GM12878 (cell line): ENCODE measurements around the gene CYP4F11. TPM values are rescaled to one million over a fixed set of nuclear protein-coding genes. Genes with fewer than 3 reads are reported as not detected.

Experiments
- ATAC-seq: fragments of 200-7000 bp; cut with Tn5 transposase; 3 replicates; pipeline ENCODE4 v1.9.1; 2020; ENCODE audit warnings: mild to moderate bottlenecking, moderate library complexity
- BruUV-seq: library from RNA; stranded (reverse); fragments of 400-500 nt; replicated peaks from 2 replicates; lab custom pipeline; 2021; lab: Mats Ljungman, UMichigan
- CTCF ChIA-PET: fragments of 300-600 bp; sonication (Branson Sonifier 250); formaldehyde crosslinking; extraction: SDS; loops from one replicate; lab custom pipeline; 2021; ENCODE audit warnings: inconsistent platforms; lab: Yijun Ruan, JAX
- POLR2A ChIA-PET: fragments of 350-600 bp; formaldehyde crosslinking; extraction: SDS; loops from one replicate; lab custom pipeline; 2021; ENCODE audit warnings: inconsistent platforms; lab: Charles Lee
- RAD21 ChIA-PET: fragments of 300-600 bp; sonication (Branson Sonifier 250); formaldehyde crosslinking; loops from one replicate; lab custom pipeline; 2023; ENCODE audit warnings: antibody characterized with exemption; ENCODE audit not compliant: unreplicated experiment; lab: Charles Lee
- SMC1A ChIA-PET: fragments of 300-600 bp; sonication (Branson Sonifier 250); formaldehyde crosslinking; loops from one replicate; lab custom pipeline; 2023; ENCODE audit not compliant: unreplicated experiment, uncharacterized antibody; lab: Charles Lee
- DNase-seq: peaks from one replicate; pipeline ENCODE4 v3.0.0-alpha.2; 2011; ENCODE audit warnings: low read depth, low spot score
- FAIRE-seq: peaks from 3 replicates; lab custom pipeline; 2011; peaks lifted over from hg19 to GRCh38; lab: Jason Lieb, UNC
- H2AFZ ChIP-seq: 2 replicates; pipeline ENCODE4 v1.6.0; 2011; ENCODE audit warnings: low read depth, low read length, control low read depth; ENCODE audit not compliant: control insufficient read depth
- H3K27ac ChIP-seq: 2 replicates; pipeline ENCODE4 v1.5.1; 2011; ENCODE audit warnings: control low read depth; ENCODE audit not compliant: control insufficient read depth, insufficient read depth
- H3K27me3 ChIP-seq, 2 experiments: replicated peaks in 1 of 2; 2 replicates each; pipeline versions ENCODE4 v1.6.0 to v1.6.1; 2011; ENCODE audit warnings: low read length in 1 of 2; ENCODE audit not compliant: control insufficient read depth in 2 of 2, insufficient read depth in 2 of 2
- H3K36me3 ChIP-seq, 2 experiments: 2 replicates each; pipeline ENCODE4 v1.5.1; 2011; ENCODE audit warnings: low read length in 1 of 2; ENCODE audit not compliant: control insufficient read depth in 2 of 2, insufficient read depth in 2 of 2
- H3K4me1 ChIP-seq: 2 replicates; pipeline ENCODE4 v1.6.1; 2011; ENCODE audit warnings: mild to moderate bottlenecking, low read length, moderate library complexity, mixed read lengths; ENCODE audit not compliant: control insufficient read depth, insufficient read depth
- H3K4me2 ChIP-seq: 2 replicates; pipeline ENCODE4 v1.6.0; 2011; ENCODE audit warnings: control low read depth; ENCODE audit not compliant: control insufficient read depth, insufficient read depth
- H3K4me3 ChIP-seq: fragments of 200-600 bp; sonication (generic); 2 replicates; pipeline ENCODE4 v1.5.1; 2016
- H3K79me2 ChIP-seq: 2 replicates; pipeline ENCODE4 v1.6.0; 2011; ENCODE audit warnings: low read length; ENCODE audit not compliant: control insufficient read depth, insufficient read depth
- H3K9ac ChIP-seq: 2 replicates; pipeline ENCODE4 v1.8.0; 2011; ENCODE audit warnings: low read length, control low read depth, mixed read lengths; ENCODE audit not compliant: control insufficient read depth, insufficient read depth
- H3K9me3 ChIP-seq: replicated peaks from 3 replicates; pipeline ENCODE4 v1.5.1; 2011; ENCODE audit warnings: mild to moderate bottlenecking, low read length; ENCODE audit not compliant: control insufficient read depth, insufficient read depth
- H4K20me1 ChIP-seq: 2 replicates; pipeline ENCODE4 v1.6.0; 2011; ENCODE audit not compliant: control insufficient read depth, insufficient read depth
- BMI1 ChIP-seq: fragments of 450-650 bp; IDR thresholded peaks from 2 replicates; pipeline ENCODE4 v1.6.1; 2016; ENCODE audit warnings: mild to moderate bottlenecking, moderate library complexity, borderline replicate concordance
- CREM ChIP-seq: IDR thresholded peaks from 2 replicates; pipeline ENCODE4 v1.6.1; 2014; ENCODE audit warnings: antibody characterized with exemption, low read depth
- JUNB ChIP-seq: IDR thresholded peaks from 2 replicates; pipeline ENCODE4 v1.6.1; 2016; ENCODE audit warnings: antibody characterized with exemption, mild to moderate bottlenecking
- NRF1 ChIP-seq: conservative IDR thresholded peaks from 2 replicates; pipeline ENCODE4 v1.6.1; 2011; ENCODE audit warnings: mild to moderate bottlenecking, low read depth, low read length, improper control_type of control experiment
- PBX3 ChIP-seq: IDR thresholded peaks from 2 replicates; pipeline ENCODE4 v1.6.1; 2011; ENCODE audit warnings: mild to moderate bottlenecking, low read depth, low read length, moderate library complexity; ENCODE audit not compliant: insufficient replicate concordance
- POU2F2 ChIP-seq: IDR thresholded peaks from 3 replicates; pipeline ENCODE4 v1.6.1; 2011; ENCODE audit warnings: low read depth, mild to moderate bottlenecking, low read length, borderline replicate concordance
- SMARCA5 ChIP-seq: fragments of 450-650 bp; IDR thresholded peaks from 2 replicates; pipeline ENCODE4 v1.6.1; 2017; ENCODE audit warnings: mild to moderate bottlenecking
- SMC3 ChIP-seq: IDR thresholded peaks from 2 replicates; pipeline ENCODE4 v1.6.1; 2011; ENCODE audit warnings: low read length, improper control_type of control experiment, borderline replicate concordance
- WGBS: methylation state at CpG from one replicate; pipeline ENCODE4 v1.1.6; 2016; ENCODE audit warnings: low lambda C conversion rate; ENCODE audit not compliant: insufficient replicate concordance, insufficient coverage; ENCODE audit errors: missing lambda C conversion rate; 5-methylcytosine and 5-hydroxymethylcytosine counted together
- in situ Hi-C: fragments of 300-500 bp; cut with MboI; formaldehyde crosslinking; loops from 9 replicates; pipeline ENCODE4 v1.14.3; 2018; ENCODE audit warnings: mixed read lengths
- intact Hi-C: fragments of 100-400 bp; cut with micrococcal nuclease; formaldehyde crosslinking; loops from one replicate; pipeline ENCODE4 v1.14.2; 2022; ENCODE audit not compliant: unreplicated experiment
- polyA plus RNA-seq, 11 experiments: library from polyadenylated mRNA; depleted of rRNA in 4 of 11; unstranded in 6 of 11; stranded (reverse) in 5 of 11; fragments of >200 nt; fragmentation: Nextera tagmentation in 4 of 11; fragmentation: Illumina TruSeq in 1 of 11; extraction: Ambion mirVana in 4 of 11; extraction: Trizol in 1 of 11; gene quantifications; 1 replicate in 1 of 11; 2 replicates in 10 of 11; pipeline versions ENCODE4 v1.2.1 to v1.2.3, GENCODE V29; 2011 to 2016; ENCODE audit warnings: inconsistent platforms in 2 of 11, missing spikeins in 2 of 11, low read depth in 1 of 11
- small RNA-seq: library from RNA; depleted of rRNA; stranded (forward); fragments of <200 nt; gene quantifications from one replicate; pipeline ENCODE3, GENCODE V24; 2014
- total RNA-seq, 4 experiments: library from RNA; depleted of rRNA in 3 of 4; stranded (reverse); fragments of >200 nt in 3 of 4; fragmentation: Illumina TruSeq in 1 of 4; extraction: Trizol in 1 of 4; gene quantifications; 2 replicates each; pipeline versions ENCODE4 v1.2.1 to v1.2.3, GENCODE V29; 2013 to 2021

CYP4F11 gene
- total and polyA plus RNA-seq, 10 of the 15 experiments (the other 5 are each of a cell fraction or from before 2014, with no cell fraction given): not detected

GRCh38 chr19:15862444-15862843 is 71.9 kb downstream of the CYP4F11 start:
- ChIA-PET POLR2A (no interaction called here), CTCF (no interaction called here), SMC1A (no interaction called here), RAD21 (no interaction called here)
- no peak overlapping the region for H3K27ac ChIP-seq
- FAIRE-seq: no peak
- no peak overlapping the region for H3K4me2 ChIP-seq
- H3K27me3 ChIP-seq: no peaks in the 10 kb centered on the region
- H3K4me3 ChIP-seq: no peak overlapping the region
- no TSS peak for BruUV-seq
- H3K9ac ChIP-seq: no peak overlapping the region
- ATAC-seq: no peak
- H4K20me1 ChIP-seq: no peaks in the 10 kb centered on the region
- H2AFZ ChIP-seq: no peak overlapping the region
- intact Hi-C loops: no loop called here
- no peak for TF ChIP-seq SMARCA5
- TF ChIP-seq POU2F2: no peak
- no peak for TF ChIP-seq NRF1
- no peak for TF ChIP-seq SMC3
- no peak for TF ChIP-seq PBX3
- no peak for TF ChIP-seq CREM
- TF ChIP-seq JUNB: no peak
- no peak for TF ChIP-seq BMI1
- 6% methylated on average over 7 of the region's 7 CpGs for WGBS
- in situ Hi-C loops: no loop called here
- H3K36me3 ChIP-seq: no peaks in the 10 kb centered on the region
- H3K4me1 ChIP-seq: no peaks in the 10 kb centered on the region
- H3K9me3 ChIP-seq: no peaks in the 10 kb centered on the region
- no peak for DNase-seq
- no peaks in the 10 kb centered on the region for H3K79me2 ChIP-seq

Small RNAs within 50 kb of the gene (small RNA-seq; reads per million reads assigned to genes)
- gene CYP4F36P: not detected

Other genes with a start within 250 kb of the CYP4F11 start
Only the 7 nearest of the 10 such genes appear.
- gene OR10H3, start 196.5 kb downstream of the CYP4F11 start, total RNA-seq (2014; rRNA removed): not detected in 2 replicates
- gene OR10H3, start 196.5 kb downstream of the CYP4F11 start, total RNA-seq (2014; rRNA removed; fragmentation: Illumina TruSeq; extraction: Trizol): not detected in 2 replicates
- gene OR10H3, start 196.5 kb downstream of the CYP4F11 start, total RNA-seq (2021): not detected in 2 replicates
- not detected in 2 replicates for gene OR10H3, start 196.5 kb downstream of the CYP4F11 start, polyA plus RNA-seq (2011; rRNA removed)
- not detected in 2 replicates for gene OR10H3, start 196.5 kb downstream of the CYP4F11 start, polyA plus RNA-seq (2014; fragmentation: Illumina TruSeq; extraction: Trizol)
- not detected for gene OR10H3, start 196.5 kb downstream of the CYP4F11 start, polyA plus RNA-seq (2014; fragmentation: Nextera tagmentation; extraction: Ambion mirVana)
- not detected in 2 replicates for gene OR10H3, start 196.5 kb downstream of the CYP4F11 start, polyA plus RNA-seq (2014; rRNA removed)
- gene OR10H3, start 196.5 kb downstream of the CYP4F11 start, polyA plus RNA-seq (2016; fragmentation: Nextera tagmentation; extraction: Ambion mirVana): not detected
- not detected in 2 replicates for gene OR10H5, start 146.9 kb downstream of the CYP4F11 start, total RNA-seq (2014; rRNA removed)
- gene OR10H5, start 146.9 kb downstream of the CYP4F11 start, total RNA-seq (2014; rRNA removed; fragmentation: Illumina TruSeq; extraction: Trizol): not detected in 2 replicates
- gene OR10H5, start 146.9 kb downstream of the CYP4F11 start, total RNA-seq (2021): not detected in 2 replicates
- gene OR10H5, start 146.9 kb downstream of the CYP4F11 start, polyA plus RNA-seq (2011; rRNA removed): not detected in 2 replicates
- gene OR10H5, start 146.9 kb downstream of the CYP4F11 start, polyA plus RNA-seq (2014; fragmentation: Illumina TruSeq; extraction: Trizol): not detected in 2 replicates
- not detected for gene OR10H5, start 146.9 kb downstream of the CYP4F11 start, polyA plus RNA-seq (2014; fragmentation: Nextera tagmentation; extraction: Ambion mirVana)
- gene OR10H5, start 146.9 kb downstream of the CYP4F11 start, polyA plus RNA-seq (2014; rRNA removed): not detected in 2 replicates
- gene OR10H5, start 146.9 kb downstream of the CYP4F11 start, polyA plus RNA-seq (2016; fragmentation: Nextera tagmentation; extraction: Ambion mirVana): not detected
- gene OR10H1, start 118.9 kb downstream of the CYP4F11 start, total RNA-seq (2014; rRNA removed): not detected in 2 replicates
- gene OR10H1, start 118.9 kb downstream of the CYP4F11 start, total RNA-seq (2014; rRNA removed; fragmentation: Illumina TruSeq; extraction: Trizol): not detected in 2 replicates
- gene OR10H1, start 118.9 kb downstream of the CYP4F11 start, total RNA-seq (2021): not detected in 2 replicates
- not detected in 2 replicates for gene OR10H1, start 118.9 kb downstream of the CYP4F11 start, polyA plus RNA-seq (2011; rRNA removed)
- gene OR10H1, start 118.9 kb downstream of the CYP4F11 start, polyA plus RNA-seq (2014; fragmentation: Illumina TruSeq; extraction: Trizol): not detected in 2 replicates
- gene OR10H1, start 118.9 kb downstream of the CYP4F11 start, polyA plus RNA-seq (2014; fragmentation: Nextera tagmentation; extraction: Ambion mirVana): not detected
- gene OR10H1, start 118.9 kb downstream of the CYP4F11 start, polyA plus RNA-seq (2014; rRNA removed): not detected in 2 replicates
- not detected for gene OR10H1, start 118.9 kb downstream of the CYP4F11 start, polyA plus RNA-seq (2016; fragmentation: Nextera tagmentation; extraction: Ambion mirVana)
- 0.62 and 0.76 TPM in 2 replicates for gene CYP4F2, start 36.5 kb downstream of the CYP4F11 start, total RNA-seq (2014; rRNA removed)
- gene CYP4F2, start 36.5 kb downstream of the CYP4F11 start, total RNA-seq (2014; rRNA removed; fragmentation: Illumina TruSeq; extraction: Trizol): 0.22 and 0.32 TPM in 2 replicates
- 1.1 and 1.6 TPM in 2 replicates for gene CYP4F2, start 36.5 kb downstream of the CYP4F11 start, total RNA-seq (2021)
- gene CYP4F2, start 36.5 kb downstream of the CYP4F11 start, polyA plus RNA-seq (2011; rRNA removed): 0.46 and 0.64 TPM in 2 replicates
- 0.54 and 2.4 TPM in 2 replicates for gene CYP4F2, start 36.5 kb downstream of the CYP4F11 start, polyA plus RNA-seq (2014; fragmentation: Illumina TruSeq; extraction: Trizol)
- under 1 TPM; 0.08 to 0.24 TPM for gene CYP4F2, start 36.5 kb downstream of the CYP4F11 start, polyA plus RNA-seq (2014; fragmentation: Nextera tagmentation; extraction: Ambion mirVana)
- gene CYP4F2, start 36.5 kb downstream of the CYP4F11 start, polyA plus RNA-seq (2014; rRNA removed): 1.9 and 3.5 TPM in 2 replicates
- gene CYP4F2, start 36.5 kb downstream of the CYP4F11 start, polyA plus RNA-seq (2016; fragmentation: Nextera tagmentation; extraction: Ambion mirVana): under 1 TPM; 0.82 to 0.99 TPM
- not detected in 2 replicates for gene OR10H4, start 14.5 kb upstream of the CYP4F11 start, total RNA-seq (2014; rRNA removed)
- gene OR10H4, start 14.5 kb upstream of the CYP4F11 start, total RNA-seq (2014; rRNA removed; fragmentation: Illumina TruSeq; extraction: Trizol): not detected in 2 replicates
- not detected in 2 replicates for gene OR10H4, start 14.5 kb upstream of the CYP4F11 start, total RNA-seq (2021)
- not detected in 2 replicates for gene OR10H4, start 14.5 kb upstream of the CYP4F11 start, polyA plus RNA-seq (2011; rRNA removed)
- not detected in 2 replicates for gene OR10H4, start 14.5 kb upstream of the CYP4F11 start, polyA plus RNA-seq (2014; fragmentation: Illumina TruSeq; extraction: Trizol)
- not detected for gene OR10H4, start 14.5 kb upstream of the CYP4F11 start, polyA plus RNA-seq (2014; fragmentation: Nextera tagmentation; extraction: Ambion mirVana)
- gene OR10H4, start 14.5 kb upstream of the CYP4F11 start, polyA plus RNA-seq (2014; rRNA removed): not detected in 2 replicates
- not detected for gene OR10H4, start 14.5 kb upstream of the CYP4F11 start, polyA plus RNA-seq (2016; fragmentation: Nextera tagmentation; extraction: Ambion mirVana)
- gene TPM4, start 142.0 kb upstream of the CYP4F11 start, total RNA-seq (2014; rRNA removed): 413 and 473 TPM in 2 replicates
- 513 and 542 TPM in 2 replicates for gene TPM4, start 142.0 kb upstream of the CYP4F11 start, total RNA-seq (2014; rRNA removed; fragmentation: Illumina TruSeq; extraction: Trizol)
- 338 and 361 TPM in 2 replicates for gene TPM4, start 142.0 kb upstream of the CYP4F11 start, total RNA-seq (2021)
- gene TPM4, start 142.0 kb upstream of the CYP4F11 start, polyA plus RNA-seq (2011; rRNA removed): 387 and 534 TPM in 2 replicates
- 620 and 767 TPM in 2 replicates for gene TPM4, start 142.0 kb upstream of the CYP4F11 start, polyA plus RNA-seq (2014; fragmentation: Illumina TruSeq; extraction: Trizol)
- gene TPM4, start 142.0 kb upstream of the CYP4F11 start, polyA plus RNA-seq (2014; fragmentation: Nextera tagmentation; extraction: Ambion mirVana): 100 to 1,000 TPM; 183 to 194 TPM
- gene TPM4, start 142.0 kb upstream of the CYP4F11 start, polyA plus RNA-seq (2014; rRNA removed): 387 and 401 TPM in 2 replicates
- gene TPM4, start 142.0 kb upstream of the CYP4F11 start, polyA plus RNA-seq (2016; fragmentation: Nextera tagmentation; extraction: Ambion mirVana): 100 to 1,000 TPM; 469 to 473 TPM
- 94.2 and 104 TPM in 2 replicates for gene RAB8A, start 177.4 kb upstream of the CYP4F11 start, total RNA-seq (2014; rRNA removed)
- 233 and 239 TPM in 2 replicates for gene RAB8A, start 177.4 kb upstream of the CYP4F11 start, total RNA-seq (2014; rRNA removed; fragmentation: Illumina TruSeq; extraction: Trizol)
- gene RAB8A, start 177.4 kb upstream of the CYP4F11 start, total RNA-seq (2021): 162 and 181 TPM in 2 replicates
- gene RAB8A, start 177.4 kb upstream of the CYP4F11 start, polyA plus RNA-seq (2011; rRNA removed): 177 and 189 TPM in 2 replicates
- gene RAB8A, start 177.4 kb upstream of the CYP4F11 start, polyA plus RNA-seq (2014; fragmentation: Illumina TruSeq; extraction: Trizol): 138 and 168 TPM in 2 replicates
- 10 to 100 TPM; 23.9 to 39.1 TPM for gene RAB8A, start 177.4 kb upstream of the CYP4F11 start, polyA plus RNA-seq (2014; fragmentation: Nextera tagmentation; extraction: Ambion mirVana)
- 204 and 226 TPM in 2 replicates for gene RAB8A, start 177.4 kb upstream of the CYP4F11 start, polyA plus RNA-seq (2014; rRNA removed)
- 100 to 1,000 TPM; 308 to 314 TPM for gene RAB8A, start 177.4 kb upstream of the CYP4F11 start, polyA plus RNA-seq (2016; fragmentation: Nextera tagmentation; extraction: Ambion mirVana)